ENCODE measurements around the gene PKP1.
A peak's percentile ranks its signal among the peaks of the same experiment; 100 is the strongest.

PKP1 gene

GRCh38 chr1:201376464-201377374 is 93.4 kb downstream of the PKP1 start:
- no peaks in the 10 kb centered on the region for H3K9me3 ChIP-seq (ENCODE audit: control insufficient read depth, insufficient read depth, low read depth, low read length)
- H3K4me1 ChIP-seq (ENCODE audit: control insufficient read depth, insufficient read depth, low read length), result no peaks in the 10 kb centered on the region
- no peak overlapping the region for H3K27ac ChIP-seq (ENCODE audit: extremely low read depth, low read depth, low read length)
- POLR2A ChIA-PET, result no interaction called here
- no peak overlapping the region for H3K4me3 ChIP-seq (ENCODE audit: low read depth, low read length)
- CTCF ChIA-PET, result interaction anchor here (0.6 to 5.9 kb wide), 7 partner anchors 8 to 360 kb away, joined by 3 to 52 read pairs (median 4); no protein-coding TSS in a partner anchor
- no peaks in the 10 kb centered on the region for H3K36me3 ChIP-seq (ENCODE audit: control insufficient read depth in 2 of 2, insufficient read depth in 1 of 2, low read length in 2 of 2)
- TF ChIP-seq ZNF600 (tag by site-specific recombination; IDR thresholded peaks at IDR 0.05) (0 out of 2 replicates have a peak, but pooled peaks have one; percentile 44), ZBTB10 (tag by site-specific recombination; IDR thresholded peaks at IDR 0.05) (no peak), KLF10 (tag by site-specific recombination; IDR thresholded peaks at IDR 0.05) (no peak), ZFP37 (tag by site-specific recombination; IDR thresholded peaks at IDR 0.05) (no peak), ZNF24 (tag by site-specific recombination; IDR thresholded peaks at IDR 0.05) (no peak), KLF9 (tag by site-specific recombination; IDR thresholded peaks at IDR 0.05; ENCODE audit: low read depth) (no peak), PRDM10 (tag by site-specific recombination; IDR thresholded peaks at IDR 0.05) (no peak), ZNF677 (tag by site-specific recombination; IDR thresholded peaks at IDR 0.05) (no peak), GLIS2 (tag by site-specific recombination; IDR thresholded peaks at IDR 0.05) (no peak), BCL11A (tag by site-specific recombination; IDR thresholded peaks at IDR 0.05; ENCODE audit: low read depth) (no peak), ZIC2 (tag by site-specific recombination; IDR thresholded peaks at IDR 0.05) (no peak), ZBTB8A (tag by site-specific recombination; IDR thresholded peaks at IDR 0.05) (no peak), ZNF23 (tag by site-specific recombination; IDR thresholded peaks at IDR 0.05; ENCODE audit: borderline replicate concordance) (no peak), ZNF610 (tag by site-specific recombination; IDR thresholded peaks at IDR 0.05; ENCODE audit: borderline replicate concordance) (no peak), ZNF510 (tag by site-specific recombination; IDR thresholded peaks at IDR 0.05; ENCODE audit: insufficient replicate concordance) (no peak), REST (tag by site-specific recombination; IDR thresholded peaks at IDR 0.05) (no peak), GLIS1 (tag by site-specific recombination; IDR thresholded peaks at IDR 0.05) (peak; percentile 33; the same call in 1 of the 2 replicates), ZSCAN30 (tag by site-specific recombination; IDR thresholded peaks at IDR 0.05) (0 out of 2 replicates have a peak, but pooled peaks have one; percentile 33), ZEB2 (tag by site-specific recombination; IDR thresholded peaks at IDR 0.05) (no peak), ZNF449 (tag by site-specific recombination; IDR thresholded peaks at IDR 0.05) (no peak), ZNF645 (tag by site-specific recombination; IDR thresholded peaks at IDR 0.05) (no peak), CTCF (tag by site-specific recombination; IDR thresholded peaks at IDR 0.05) (0 out of 2 replicates have a peak, but pooled peaks have one; percentile 19)

All from HEK293 (cell line).